OCI-LY1 (cell line): ENCODE measurements around the gene RAB11FIP3.

Experiments used
- H2AFZ ChIP-seq: fragments of 200-600 bp; sonication (generic), shearing (Covaris generic); 2 replicates; pipeline ENCODE4 v1.6.0; 2014; ENCODE audit warnings: antibody characterized with exemption, mild to moderate bottlenecking, low read length
- H3F3A ChIP-seq: fragments of 200-600 bp; sonication (generic), shearing (Covaris generic); 2 replicates; pipeline ENCODE4 v1.6.0; 2014; ENCODE audit warnings: mild to moderate bottlenecking, antibody characterized with exemption, low read length, moderate library complexity; ENCODE audit not compliant: insufficient read depth
- H3K27ac ChIP-seq: fragments of 200-600 bp; sonication (generic); 2 replicates; pipeline ENCODE4 v1.5.1; 2014; ENCODE audit warnings: low read length, mixed run types, mild to moderate bottlenecking, low read depth; ENCODE audit not compliant: poor library complexity, severe bottlenecking
- H3K27me3 ChIP-seq: fragments of 200-600 bp; sonication (generic); 2 replicates; pipeline ENCODE4 v1.6.0; 2014; ENCODE audit warnings: antibody characterized with exemption, mild to moderate bottlenecking, low read length, moderate library complexity; ENCODE audit not compliant: insufficient read depth
- H3K36me3 ChIP-seq: fragments of 200-600 bp; sonication (generic); 2 replicates; pipeline ENCODE4 v1.6.1; 2014; ENCODE audit warnings: mild to moderate bottlenecking, antibody characterized with exemption, low read length, moderate library complexity, mixed read lengths; ENCODE audit not compliant: insufficient read depth
- H3K4me1 ChIP-seq: fragments of 200-600 bp; sonication (generic); 2 replicates; pipeline ENCODE4 v1.5.1; 2014; ENCODE audit warnings: mild to moderate bottlenecking, low read length, moderate library complexity; ENCODE audit not compliant: insufficient read depth, severe bottlenecking
- H3K4me2 ChIP-seq: fragments of 200-600 bp; sonication (generic), shearing (Covaris generic); 2 replicates; pipeline ENCODE4 v1.6.1; 2014; ENCODE audit warnings: low read length
- H3K4me3 ChIP-seq: fragments of 200-600 bp; sonication (generic); 2 replicates; pipeline ENCODE4 v1.5.1; 2014; ENCODE audit warnings: low read length, low read depth, mild to moderate bottlenecking, mixed read lengths; ENCODE audit not compliant: poor library complexity, severe bottlenecking
- H3K79me2 ChIP-seq: fragments of 200-600 bp; shearing (Covaris generic); 2 replicates; pipeline ENCODE4 v1.6.1; 2016; ENCODE audit warnings: mixed run types, low read length, mixed read lengths; ENCODE audit not compliant: insufficient read depth
- H3K9ac ChIP-seq: fragments of 200-600 bp; sonication (generic), shearing (Covaris generic); 2 replicates; pipeline ENCODE4 v1.6.1; 2014; ENCODE audit warnings: mild to moderate bottlenecking, low read length, mixed read lengths
- H3K9me2 ChIP-seq: fragments of 200-600 bp; sonication (generic), shearing (Covaris generic); 2 replicates; pipeline ENCODE4 v1.6.1; 2014; ENCODE audit warnings: low read depth, mild to moderate bottlenecking, low read length, mixed read lengths
- H3K9me3 ChIP-seq: fragments of 200-600 bp; shearing (Covaris generic); 2 replicates; pipeline ENCODE4 v1.6.1; 2014; ENCODE audit warnings: low read length, mixed read lengths
- H4K20me1 ChIP-seq: fragments of 200-600 bp; sonication (generic), shearing (Covaris generic); 2 replicates; pipeline ENCODE4 v1.6.0; 2016; ENCODE audit warnings: mild to moderate bottlenecking, low read length; ENCODE audit not compliant: insufficient read depth
- CTCF ChIP-seq: fragments of 200-600 bp; sonication (generic), shearing (Covaris generic); IDR thresholded peaks from 2 replicates; pipeline ENCODE4 v1.5.1; 2017; ENCODE audit warnings: mild to moderate bottlenecking, antibody characterized with exemption, low read length, moderate library complexity, mixed read lengths
- EZH2 ChIP-seq: fragments of 200-600 bp; sonication (generic), shearing (Covaris generic); IDR thresholded peaks from 2 replicates; pipeline ENCODE4 v1.8.0; 2017; ENCODE audit warnings: borderline replicate concordance, mixed run types, mild to moderate bottlenecking, antibody characterized with exemption, low read length, moderate library complexity, mixed read lengths

RAB11FIP3 gene

GRCh38 chr16:495127-495748 is 69.8 kb downstream of the RAB11FIP3 start:
- TF ChIP-seq EZH2 = no peak
- TF ChIP-seq CTCF = peak; percentile 40; the same call in 1 of the 2 replicates
- Histone ChIP-seq H2AFZ (no peak overlapping the region), H3K9me2 (no peaks in the 10 kb centered on the region), H3K4me1 (no peaks in the 10 kb centered on the region), H3K4me2 (no peak overlapping the region), H3K27ac (no peak overlapping the region), H3K36me3 (no peaks in the 10 kb centered on the region; the same call in 1 of the 2 replicates), H3K9me3 (no peaks in the 10 kb centered on the region), H3F3A (no peaks in the 10 kb centered on the region), H3K79me2 (no peaks in the 10 kb centered on the region), H3K4me3 (no peak overlapping the region), H3K9ac (no peak overlapping the region), H4K20me1 (no peaks in the 10 kb centered on the region), H3K27me3 (no peaks in the 10 kb centered on the region)

- Histone ChIP-seq H3K9ac (no peak overlapping the region), H3K27ac (no peak overlapping the region), H3F3A (no peaks in the 10 kb centered on the region), H3K9me2 (no peaks in the 10 kb centered on the region), H3K9me3 (no peaks in the 10 kb centered on the region), H3K79me2 (no peaks in the 10 kb centered on the region), H3K36me3 (no peaks in the 10 kb centered on the region; the same call in 1 of the 2 replicates), H4K20me1 (no peaks in the 10 kb centered on the region), H3K27me3 (no peaks in the 10 kb centered on the region), H3K4me3 (no peak overlapping the region), H3K4me1 (no peaks in the 10 kb centered on the region), H3K4me2 (no peak overlapping the region), H2AFZ (no peak overlapping the region)
- TF ChIP-seq EZH2 (no peak), CTCF (no peak)
Observed at GRCh38 chr16:496097-496886, 70.8 kb downstream of the RAB11FIP3 start.

GRCh38 chr16:497258-497657 is 71.8 kb downstream of the RAB11FIP3 start:
- H3K9me2 ChIP-seq = no peaks in the 10 kb centered on the region

More at GRCh38 chr16:497258-497657, 71.8 kb downstream of the RAB11FIP3 start:
- no peak overlapping the region for H3K27ac ChIP-seq
- no peak overlapping the region for H3K4me2 ChIP-seq
- H4K20me1 ChIP-seq = no peaks in the 10 kb centered on the region
- no peak overlapping the region for H3K9ac ChIP-seq
- no peaks in the 10 kb centered on the region for H3K4me1 ChIP-seq
- no peaks in the 10 kb centered on the region for H3K27me3 ChIP-seq
- H3K4me3 ChIP-seq = no peak overlapping the region
- no peak overlapping the region for H2AFZ ChIP-seq
- TF ChIP-seq EZH2 (no peak), CTCF (no peak)
- no peaks in the 10 kb centered on the region for H3K36me3 ChIP-seq
- no peaks in the 10 kb centered on the region for H3K79me2 ChIP-seq
- no peaks in the 10 kb centered on the region for H3K9me3 ChIP-seq
- H3F3A ChIP-seq = no peaks in the 10 kb centered on the region
